Measurements from ENCODE around the gene CPN2. TPM values are rescaled to one million over a fixed set of nuclear protein-coding genes. Genes with fewer than 3 reads are reported as not detected.

CPN2 gene
- total and polyA plus RNA-seq, 2 of the 13 experiments (the other 11 are each of a cell fraction or from before 2014, with no cell fraction given): 26.7 to 27.7 TPM

DNA sequence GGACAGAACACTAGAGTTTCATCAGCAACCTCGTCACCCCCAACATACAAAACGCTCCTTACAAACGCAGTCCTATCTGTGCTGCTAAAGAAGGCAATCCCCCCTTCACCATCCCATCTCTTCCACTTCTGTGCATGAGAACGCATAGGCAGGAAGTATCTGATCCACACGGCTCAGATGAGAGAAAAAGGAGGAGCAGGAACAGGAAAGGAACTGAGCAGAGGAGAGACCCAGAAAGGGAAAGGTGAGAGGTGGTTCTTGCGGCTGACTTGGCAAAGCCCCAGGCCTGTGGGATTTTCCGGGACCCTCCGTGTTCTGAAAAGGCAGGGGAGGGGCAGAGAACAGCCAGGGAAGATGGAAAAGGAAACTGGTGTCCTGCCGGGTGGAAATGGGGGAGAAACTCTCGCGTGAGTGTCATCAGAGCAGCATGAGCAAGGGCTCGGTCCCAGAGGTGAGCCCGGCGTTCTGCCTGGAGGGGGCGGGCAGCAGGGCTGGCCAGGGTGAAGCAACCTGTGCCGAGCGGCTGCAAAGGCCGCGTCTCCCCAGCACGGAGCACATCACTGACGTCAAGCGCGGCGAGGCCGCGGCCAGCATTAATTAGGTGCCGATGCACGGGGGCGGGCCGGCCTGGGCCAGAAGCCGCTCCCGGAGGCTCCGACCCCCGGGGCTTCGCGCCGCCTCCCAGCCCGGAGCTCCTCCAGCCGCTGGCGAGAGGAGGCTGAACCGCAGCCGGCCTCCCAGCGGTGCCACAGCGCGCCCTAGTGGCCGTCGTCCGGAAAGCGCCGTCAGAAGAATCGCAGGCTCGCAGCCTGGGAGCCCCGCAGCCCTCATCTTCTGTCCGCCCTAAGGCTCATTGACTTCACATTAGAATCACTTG lies 35.8 kb downstream of the CPN2 start (continued):
- no peak for TF ChIP-seq ZNF24 (IDR thresholded peaks at IDR 0.05)
- TF ChIP-seq, protein P1, sequence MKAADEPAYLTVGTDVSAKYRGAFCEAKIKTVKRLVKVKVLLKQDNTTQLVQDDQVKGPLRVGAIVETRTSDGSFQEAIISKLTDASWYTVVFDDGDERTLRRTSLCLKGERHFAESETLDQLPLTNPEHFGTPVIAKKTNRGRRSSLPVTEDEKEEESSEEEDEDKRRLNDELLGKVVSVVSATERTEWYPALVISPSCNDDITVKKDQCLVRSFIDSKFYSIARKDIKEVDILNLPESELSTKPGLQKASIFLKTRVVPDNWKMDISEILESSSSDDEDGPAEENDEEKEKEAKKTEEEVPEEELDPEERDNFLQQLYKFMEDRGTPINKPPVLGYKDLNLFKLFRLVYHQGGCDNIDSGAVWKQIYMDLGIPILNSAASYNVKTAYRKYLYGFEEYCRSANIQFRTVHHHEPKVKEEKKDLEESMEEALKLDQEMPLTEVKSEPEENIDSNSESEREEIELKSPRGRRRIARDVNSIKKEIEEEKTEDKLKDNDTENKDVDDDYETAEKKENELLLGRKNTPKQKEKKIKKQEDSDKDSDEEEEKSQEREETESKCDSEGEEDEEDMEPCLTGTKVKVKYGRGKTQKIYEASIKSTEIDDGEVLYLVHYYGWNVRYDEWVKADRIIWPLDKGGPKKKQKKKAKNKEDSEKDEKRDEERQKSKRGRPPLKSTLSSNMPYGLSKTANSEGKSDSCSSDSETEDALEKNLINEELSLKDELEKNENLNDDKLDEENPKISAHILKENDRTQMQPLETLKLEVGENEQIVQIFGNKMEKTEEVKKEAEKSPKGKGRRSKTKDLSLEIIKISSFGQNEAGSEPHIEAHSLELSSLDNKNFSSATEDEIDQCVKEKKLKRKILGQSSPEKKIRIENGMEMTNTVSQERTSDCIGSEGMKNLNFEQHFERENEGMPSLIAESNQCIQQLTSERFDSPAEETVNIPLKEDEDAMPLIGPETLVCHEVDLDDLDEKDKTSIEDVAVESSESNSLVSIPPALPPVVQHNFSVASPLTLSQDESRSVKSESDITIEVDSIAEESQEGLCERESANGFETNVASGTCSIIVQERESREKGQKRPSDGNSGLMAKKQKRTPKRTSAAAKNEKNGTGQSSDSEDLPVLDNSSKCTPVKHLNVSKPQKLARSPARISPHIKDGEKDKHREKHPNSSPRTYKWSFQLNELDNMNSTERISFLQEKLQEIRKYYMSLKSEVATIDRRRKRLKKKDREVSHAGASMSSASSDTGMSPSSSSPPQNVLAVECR (CRISPR knock-in tag; IDR thresholded peaks at IDR 0.05; ENCODE audit: borderline replicate concordance): peak; percentile 56; the same call in 1 of the 2 replicates
- TF ChIP-seq HHEX (CRISPR knock-in tag; IDR thresholded peaks at IDR 0.05): no peak
- TF ChIP-seq CREB1 (IDR thresholded peaks at IDR 0.05): no peak
- TF ChIP-seq CREB1 (CRISPR knock-in tag; IDR thresholded peaks at IDR 0.05): no peak
- no peak for TF ChIP-seq ZNF274 (CRISPR knock-in tag; IDR thresholded peaks at IDR 0.05)
- no peak for TF ChIP-seq NR2F1 (CRISPR knock-in tag; IDR thresholded peaks at IDR 0.05)
- TF ChIP-seq TBL1XR1 (IDR thresholded peaks at IDR 0.05; ENCODE audit: borderline replicate concordance, low read length, partially characterized antibody): no peak
- no peak for TF ChIP-seq SMARCE1 (IDR thresholded peaks at IDR 0.05; ENCODE audit: borderline replicate concordance)
- no peak for TF ChIP-seq LCORL (IDR thresholded peaks at IDR 0.05)
- TF ChIP-seq LCORL (CRISPR knock-in tag; IDR thresholded peaks at IDR 0.05): peak; percentile 53; the same call in 1 of the 2 replicates
- TF ChIP-seq DNMT3B (CRISPR knock-in tag; conservative IDR thresholded peaks at IDR 0.05): no peak
- TF ChIP-seq BRD4 (CRISPR knock-in tag; IDR thresholded peaks at IDR 0.05): no peak; the same call in 1 of the 2 replicates
- no peak for TF ChIP-seq DPF2 (CRISPR knock-in tag; IDR thresholded peaks at IDR 0.05; ENCODE audit: borderline replicate concordance, low read depth)
- TF ChIP-seq, protein P2, sequence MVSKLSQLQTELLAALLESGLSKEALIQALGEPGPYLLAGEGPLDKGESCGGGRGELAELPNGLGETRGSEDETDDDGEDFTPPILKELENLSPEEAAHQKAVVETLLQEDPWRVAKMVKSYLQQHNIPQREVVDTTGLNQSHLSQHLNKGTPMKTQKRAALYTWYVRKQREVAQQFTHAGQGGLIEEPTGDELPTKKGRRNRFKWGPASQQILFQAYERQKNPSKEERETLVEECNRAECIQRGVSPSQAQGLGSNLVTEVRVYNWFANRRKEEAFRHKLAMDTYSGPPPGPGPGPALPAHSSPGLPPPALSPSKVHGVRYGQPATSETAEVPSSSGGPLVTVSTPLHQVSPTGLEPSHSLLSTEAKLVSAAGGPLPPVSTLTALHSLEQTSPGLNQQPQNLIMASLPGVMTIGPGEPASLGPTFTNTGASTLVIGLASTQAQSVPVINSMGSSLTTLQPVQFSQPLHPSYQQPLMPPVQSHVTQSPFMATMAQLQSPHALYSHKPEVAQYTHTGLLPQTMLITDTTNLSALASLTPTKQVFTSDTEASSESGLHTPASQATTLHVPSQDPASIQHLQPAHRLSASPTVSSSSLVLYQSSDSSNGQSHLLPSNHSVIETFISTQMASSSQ (IDR thresholded peaks at IDR 0.05; ENCODE audit: low read depth): no peak
- TF ChIP-seq, protein P2 (CRISPR knock-in tag; IDR thresholded peaks at IDR 0.05; ENCODE audit: borderline replicate concordance): no peak; the same call in 1 of the 2 replicates
- TF ChIP-seq HMGXB4 (CRISPR knock-in tag; IDR thresholded peaks at IDR 0.05; ENCODE audit: borderline replicate concordance in 1 of 2, low read depth in 1 of 2): peak; percentile 86 to 89
- no peak for TF ChIP-seq ZNF234 (CRISPR knock-in tag; conservative IDR thresholded peaks at IDR 0.05)
- TF ChIP-seq ZNF891 (CRISPR knock-in tag; IDR thresholded peaks at IDR 0.05): peak; percentile 89
- TF ChIP-seq FOXP1 (IDR thresholded peaks at IDR 0.05): no peak
- no peak for TF ChIP-seq FOXP1 (CRISPR knock-in tag; IDR thresholded peaks at IDR 0.05)
